HEK293 (cell line): ENCODE results near the gene ENO2.

Experiments used
- CTCF ChIA-PET: fragments of 350-600 bp; formaldehyde crosslinking; extraction: SDS; loops from one replicate; lab custom pipeline; 2021; ENCODE audit warnings: antibody characterized with exemption; lab: Yijun Ruan, JAX
- POLR2A ChIA-PET: fragments of 300-600 bp; formaldehyde crosslinking; extraction: SDS; loops from one replicate; lab custom pipeline; 2020; ENCODE audit warnings: antibody characterized with exemption, inconsistent platforms; lab: Yijun Ruan, JAX
- H3K27ac ChIP-seq: fragments of 200-500 bp; sonication (Bioruptor generic); 2 replicates; pipeline ENCODE4 v1.5.1; 2014; ENCODE audit warnings: low read depth, low read length, control low read depth, inconsistent platforms; ENCODE audit errors: extremely low read depth
- H3K36me3 ChIP-seq, 2 experiments: fragments of 200-500 bp in 1 of 2; sonication (Bioruptor generic) in 1 of 2; 1 replicate in 1 of 2; 2 replicates in 1 of 2; pipeline ENCODE4 v1.5.1; 2014 to 2017; ENCODE audit warnings: inconsistent platforms in 2 of 2, low read length in 2 of 2; ENCODE audit not compliant: control insufficient read depth in 2 of 2, insufficient read depth in 1 of 2
- H3K4me1 ChIP-seq: fragments of 200-500 bp; sonication (Bioruptor generic); 2 replicates; pipeline ENCODE4 v1.5.1; 2014; ENCODE audit warnings: mild to moderate bottlenecking, low read length, inconsistent platforms; ENCODE audit not compliant: control insufficient read depth, insufficient read depth
- H3K4me3 ChIP-seq: 2 replicates; pipeline ENCODE4 v1.5.1; 2011; ENCODE audit warnings: low read depth, mild to moderate bottlenecking, control low read depth, low read length, moderate library complexity
- H3K9me3 ChIP-seq: fragments of 200-500 bp; sonication (Bioruptor generic); 2 replicates; pipeline ENCODE4 v1.5.1; 2014; ENCODE audit warnings: low read depth, low read length, inconsistent platforms; ENCODE audit not compliant: control insufficient read depth, insufficient read depth
- BCL11A ChIP-seq: fragments of 450-650 bp; formaldehyde crosslinking; IDR thresholded peaks from 2 replicates; pipeline ENCODE4 v1.5.1; 2016; ENCODE audit warnings: low read depth, missing biosample characterization, missing genetic modification characterization
- KLF16 ChIP-seq: fragments of 450-650 bp; formaldehyde crosslinking; IDR thresholded peaks from 2 replicates; pipeline ENCODE4 v1.5.1; 2017; ENCODE audit warnings: missing biosample characterization, missing genetic modification characterization
- KLF17 ChIP-seq: fragments of 450-650 bp; formaldehyde crosslinking; IDR thresholded peaks from 2 replicates; pipeline ENCODE4 v1.5.1; 2016; ENCODE audit warnings: missing biosample characterization, missing genetic modification characterization
- KLF7 ChIP-seq: fragments of 450-650 bp; formaldehyde crosslinking; IDR thresholded peaks from 2 replicates; pipeline ENCODE4 v1.5.1; 2016; ENCODE audit warnings: missing biosample characterization, missing genetic modification characterization, borderline replicate concordance
- KLF9 ChIP-seq: fragments of 450-650 bp; formaldehyde crosslinking; IDR thresholded peaks from 2 replicates; pipeline ENCODE4 v1.5.1; 2016; ENCODE audit warnings: missing biosample characterization, missing genetic modification characterization, low read depth
- OSR2 ChIP-seq: fragments of 450-650 bp; formaldehyde crosslinking; IDR thresholded peaks from 2 replicates; pipeline ENCODE4 v1.5.1; 2016; ENCODE audit warnings: missing biosample characterization, missing genetic modification characterization
- PRDM2 ChIP-seq: fragments of 450-650 bp; formaldehyde crosslinking; IDR thresholded peaks from 2 replicates; pipeline ENCODE4 v1.5.1; 2016; ENCODE audit warnings: missing biosample characterization, missing genetic modification characterization, borderline replicate concordance
- SCRT2 ChIP-seq: fragments of 450-650 bp; formaldehyde crosslinking; IDR thresholded peaks from 2 replicates; pipeline ENCODE4 v1.5.1; 2016; ENCODE audit warnings: missing biosample characterization, missing genetic modification characterization
- SP7 ChIP-seq: fragments of 450-650 bp; formaldehyde crosslinking; IDR thresholded peaks from 2 replicates; pipeline ENCODE4 v1.5.1; 2016; ENCODE audit warnings: missing biosample characterization, missing genetic modification characterization
- ZBTB1 ChIP-seq: fragments of 450-650 bp; formaldehyde crosslinking; IDR thresholded peaks from 2 replicates; pipeline ENCODE4 v1.5.1; 2016; ENCODE audit warnings: missing biosample characterization, missing genetic modification characterization
- ZBTB11 ChIP-seq: fragments of 450-650 bp; formaldehyde crosslinking; conservative IDR thresholded peaks from 2 replicates; pipeline ENCODE4 v1.5.1; 2016; ENCODE audit warnings: low read depth, missing biosample characterization, missing genetic modification characterization
- ZBTB48 ChIP-seq: fragments of 450-650 bp; formaldehyde crosslinking; IDR thresholded peaks from 2 replicates; pipeline ENCODE4 v1.5.1; 2016; ENCODE audit warnings: missing biosample characterization, missing genetic modification characterization
- ZBTB8A ChIP-seq: fragments of 450-650 bp; formaldehyde crosslinking; IDR thresholded peaks from 2 replicates; pipeline ENCODE4 v1.5.1; 2016; ENCODE audit warnings: missing biosample characterization, missing genetic modification characterization
- ZFHX2 ChIP-seq: fragments of 450-650 bp; formaldehyde crosslinking; conservative IDR thresholded peaks from 2 replicates; pipeline ENCODE4 v1.5.1; 2016; ENCODE audit warnings: missing biosample characterization, missing genetic modification characterization
- ZFP69B ChIP-seq: fragments of 450-650 bp; formaldehyde crosslinking; IDR thresholded peaks from 2 replicates; pipeline ENCODE4 v1.5.1; 2016; ENCODE audit warnings: missing biosample characterization, missing genetic modification characterization
- ZNF292 ChIP-seq: fragments of 450-650 bp; formaldehyde crosslinking; IDR thresholded peaks from 2 replicates; pipeline ENCODE4 v1.5.1; 2016; ENCODE audit warnings: low read depth, missing biosample characterization, missing genetic modification characterization, borderline replicate concordance
- ZNF521 ChIP-seq: fragments of 450-650 bp; formaldehyde crosslinking; IDR thresholded peaks from 2 replicates; pipeline ENCODE4 v1.5.1; 2017; ENCODE audit warnings: missing biosample characterization, mild to moderate bottlenecking, missing genetic modification characterization
- ZNF561 ChIP-seq: fragments of 450-650 bp; IDR thresholded peaks from 2 replicates; pipeline ENCODE4 v1.5.1; 2018; ENCODE audit warnings: missing biosample characterization, missing genetic modification characterization, borderline replicate concordance
- ZNF600 ChIP-seq: fragments of 450-650 bp; formaldehyde crosslinking; IDR thresholded peaks from 2 replicates; pipeline ENCODE4 v1.5.1; 2016; ENCODE audit warnings: missing biosample characterization, missing genetic modification characterization
- ZNF621 ChIP-seq: fragments of 450-650 bp; formaldehyde crosslinking; IDR thresholded peaks from 2 replicates; pipeline ENCODE4 v1.5.1; 2017; ENCODE audit warnings: missing biosample characterization, missing genetic modification characterization
- ZNF658 ChIP-seq: fragments of 450-650 bp; formaldehyde crosslinking; IDR thresholded peaks from 2 replicates; pipeline ENCODE4; 2016; ENCODE audit warnings: missing biosample characterization, missing genetic modification characterization
- ZNF76 ChIP-seq: fragments of 450-650 bp; formaldehyde crosslinking; IDR thresholded peaks from 2 replicates; pipeline ENCODE4; 2016; ENCODE audit warnings: low read depth, missing biosample characterization, missing genetic modification characterization, borderline replicate concordance

ENO2 gene

GRCh38 chr12:6872073-6873048 is 42.0 kb upstream of the ENO2 start (continued):
- 0 out of 2 replicates have a peak, but pooled peaks have one; percentile 19 for TF ChIP-seq ZNF292 (tag by site-specific recombination)
- no peak for TF ChIP-seq ZNF658 (tag by site-specific recombination)
- no peak for TF ChIP-seq ZBTB1
- TF ChIP-seq, all 188 proteins: peak for 45

- ChIA-PET CTCF (interaction anchor here (0.5 to 5.3 kb wide), 35 partner anchors 8 to 503 kb away, joined by 3 to 71 read pairs (median 5); partner anchors contain the start of genes ATN1, C12orf57, C1RL and CDCA3), POLR2A (interaction anchor here (0.5 to 3.7 kb wide), 32 partner anchors 9 to 339 kb away, joined by 3 to 88 read pairs (median 5); partner anchors contain the start of genes ATN1, C12orf57, CDCA3 and COPS7A)
- H3K27ac ChIP-seq: peak within 1 kb of the TSS; percentile 54; the same call in 1 of the 2 replicates
- peak within 1 kb of the TSS; percentile 67 for H3K4me3 ChIP-seq
- no peaks in the 10 kb centered on the region for H3K9me3 ChIP-seq
- peaks cover 4 to 42% of the 10 kb centered on the region in 2 experiments; a peak in 2 of 3 replicates for H3K36me3 ChIP-seq
- H3K4me1 ChIP-seq: peaks cover 2% of the 10 kb centered on the region; the same call in 1 of the 2 replicates
- TF ChIP-seq ZNF600: no peak
- peak; percentile 99 for TF ChIP-seq KLF9
- TF ChIP-seq SP7 (tag by site-specific recombination): peak; percentile 73; the same call in 1 of the 2 replicates
- no peak for TF ChIP-seq PRDM2
- TF ChIP-seq ZBTB8A (tag by site-specific recombination): peak; percentile 90
- peak; percentile 47; the same call in 1 of the 2 replicates for TF ChIP-seq ZNF561 (tag by site-specific recombination)
- TF ChIP-seq OSR2: peak; percentile 79
- TF ChIP-seq ZNF621 (tag by site-specific recombination): no peak
- TF ChIP-seq KLF16 (tag by site-specific recombination): peak; percentile 96
- no peak for TF ChIP-seq BCL11A (tag by site-specific recombination)
- peak; percentile 63 for TF ChIP-seq ZNF76 (tag by site-specific recombination)
- TF ChIP-seq ZNF521 (tag by site-specific recombination): no peak
- peak; percentile 51; the same call in 1 of the 2 replicates for TF ChIP-seq ZFP69B
- 0 out of 2 replicates have a peak, but pooled peaks have one; percentile 45 for TF ChIP-seq KLF7
- 0 out of 2 replicates have a peak, but pooled peaks have one; percentile 61 for TF ChIP-seq KLF17 (tag by site-specific recombination)
- TF ChIP-seq ZBTB48 (tag by site-specific recombination): peak; percentile 88
- no peak for TF ChIP-seq SCRT2 (tag by site-specific recombination)
- peak; percentile 96 for TF ChIP-seq ZBTB11
- peak; percentile 80 for TF ChIP-seq ZFHX2 (tag by site-specific recombination)
These were observed 41.0 kb upstream of the ENO2 start, which contains the start of gene SPSB2 for GRCh38 chr12:6873094-6874014. TSS of gene SPSB2 (minus strand) at chr12:6873303. CDS start at chr12:6872901, 402 bp downstream.
